PC-3 (cell line): ENCODE data around the gene MYH10. TPM values are rescaled to one million over a fixed set of nuclear protein-coding genes. Genes with fewer than 3 reads are reported as not detected.

ENCODE experiments used
- ATAC-seq: fragments of 200-7000 bp; cut with Tn5 transposase; 2 replicates; pipeline ENCODE4 v1.9.1; 2020; ENCODE audit warnings: mild to moderate bottlenecking, moderate library complexity
- BruUV-seq: library from RNA; stranded (reverse); fragments of 400-500 nt; replicated peaks from 2 replicates; lab custom pipeline; 2021; lab: Mats Ljungman, UMichigan
- CTCF ChIA-PET: fragments of 300-600 bp; sonication (Branson Sonifier 250); formaldehyde crosslinking; loops from one replicate; lab custom pipeline; 2022; ENCODE audit warnings: antibody characterized with exemption; lab: Charles Lee
- POLR2A ChIA-PET: fragments of 300-600 bp; sonication (Branson Sonifier 250); formaldehyde crosslinking; loops from one replicate; lab custom pipeline; 2022; ENCODE audit warnings: antibody characterized with exemption; ENCODE audit not compliant: unreplicated experiment; lab: Charles Lee
- DNase-seq: peaks from one replicate; pipeline ENCODE4 v3.0.0-alpha.2; 2015
- H2AFZ ChIP-seq: fragments of 300-600 bp; sonication (generic); 2 replicates; pipeline ENCODE4 v1.6.0; 2016; ENCODE audit warnings: antibody characterized with exemption, low read length
- H3F3A ChIP-seq: fragments of 300-600 bp; sonication (generic); one replicate; pipeline ENCODE4 v1.6.0; 2017; ENCODE audit warnings: antibody characterized with exemption, low read length, control low read depth, mild to moderate bottlenecking; ENCODE audit not compliant: unreplicated experiment
- H3K27ac ChIP-seq: fragments of 300-600 bp; sonication (generic); 2 replicates; pipeline ENCODE4 v1.5.1; 2016; ENCODE audit warnings: mild to moderate bottlenecking, low read length
- H3K27me3 ChIP-seq: fragments of 300-600 bp; sonication (generic); 2 replicates; pipeline ENCODE4 v1.6.1; 2016; ENCODE audit warnings: low read length, mixed read lengths
- H3K36me3 ChIP-seq: fragments of 300-600 bp; sonication (generic); 2 replicates; pipeline ENCODE4 v1.6.1; 2016; ENCODE audit warnings: low read depth, mixed run types, low read length, mixed read lengths
- H3K4me1 ChIP-seq: fragments of 300-600 bp; sonication (generic); 2 replicates; pipeline ENCODE4 v1.5.1; 2016; ENCODE audit warnings: low read length; ENCODE audit not compliant: insufficient read depth
- H3K4me2 ChIP-seq: fragments of 300-600 bp; sonication (generic); 2 replicates; pipeline ENCODE4 v1.6.0; 2016; ENCODE audit warnings: low read length
- H3K4me3 ChIP-seq: fragments of 300-600 bp; sonication (generic); 2 replicates; pipeline ENCODE4 v1.5.1; 2016; ENCODE audit warnings: mild to moderate bottlenecking, low read length, mixed read lengths
- H3K79me2 ChIP-seq: fragments of 300-600 bp; sonication (generic); 2 replicates; pipeline ENCODE4 v1.6.1; 2017; ENCODE audit warnings: low read length, mixed read lengths
- H3K9ac ChIP-seq: fragments of 300-600 bp; sonication (generic); 2 replicates; pipeline ENCODE4 v1.6.0; 2016; ENCODE audit warnings: mild to moderate bottlenecking, low read length
- H3K9me2 ChIP-seq: fragments of 300-600 bp; sonication (generic); replicated peaks from 2 replicates; pipeline ENCODE4 v1.6.1; 2016; ENCODE audit warnings: mixed run types, low read length, mixed read lengths
- H3K9me3 ChIP-seq: fragments of 300-600 bp; sonication (generic); 2 replicates; pipeline ENCODE4 v1.6.1; 2016; ENCODE audit warnings: low read length, mixed read lengths
- H4K20me1 ChIP-seq: fragments of 300-600 bp; sonication (generic); 2 replicates; pipeline ENCODE4 v1.6.1; 2016; ENCODE audit warnings: low read length, mixed read lengths
- CTCF ChIP-seq: fragments of 300-600 bp; sonication (generic); conservative IDR thresholded peaks from 2 replicates; pipeline ENCODE4 v1.5.1; 2017; ENCODE audit warnings: antibody characterized with exemption, low read depth, mild to moderate bottlenecking, low read length
- EZH2 ChIP-seq: fragments of 300-600 bp; sonication (generic); IDR thresholded peaks from one replicate; pipeline ENCODE4 v1.6.1; 2017; ENCODE audit warnings: antibody characterized with exemption, mild to moderate bottlenecking, low read length; ENCODE audit not compliant: unreplicated experiment
- EZH2phosphoT487 ChIP-seq: fragments of 300-600 bp; sonication (generic); IDR thresholded peaks from 2 replicates; pipeline ENCODE4 v1.6.1; 2018; ENCODE audit warnings: mild to moderate bottlenecking, antibody characterized with exemption, low read length, borderline replicate concordance
- intact Hi-C: fragments of 100-400 bp; cut with micrococcal nuclease; formaldehyde crosslinking; loops from 2 replicates; pipeline ENCODE4 v1.9.0; 2023
- total RNA-seq: library from RNA; depleted of rRNA; stranded (reverse); fragments of >200 nt; gene quantifications from 2 replicates; pipeline ENCODE4 v1.2.3, GENCODE V29; 2014

MYH10 gene
- total RNA-seq, 1 experiment from 2014 or later = 44.6 TPM

GRCh38 chr17:8520981-8521380, 109.5 kb downstream of the MYH10 start:
- H3K27ac ChIP-seq = no peak overlapping the region
- no peak for DNase-seq
- no peak for ATAC-seq
- no peak for TF ChIP-seq EZH2
- no peak for TF ChIP-seq CTCF
- no peak for TF ChIP-seq EZH2phosphoT487
- no peaks in the 10 kb centered on the region for H4K20me1 ChIP-seq
- CTCF ChIA-PET = no interaction called here
- POLR2A ChIA-PET = no interaction called here
- no TSS peak for BruUV-seq
- H2AFZ ChIP-seq = no peak overlapping the region
- no peaks in the 10 kb centered on the region; the same call in 1 of the 2 replicates for H3K36me3 ChIP-seq
- intact Hi-C loops = no loop called here
- no peak overlapping the region for H3K4me2 ChIP-seq
- no peaks in the 10 kb centered on the region for H3K9me3 ChIP-seq
- H3K4me1 ChIP-seq = no peaks in the 10 kb centered on the region
- H3K9ac ChIP-seq = no peak overlapping the region
- no peaks in the 10 kb centered on the region for H3K27me3 ChIP-seq
- no peak overlapping the region for H3K4me3 ChIP-seq
- no peaks in the 10 kb centered on the region for H3K79me2 ChIP-seq
- no peaks in the 10 kb centered on the region for H3F3A ChIP-seq
- H3K9me2 ChIP-seq = no peaks in the 10 kb centered on the region

GRCh38 chr17:8518850-8519249, 111.7 kb downstream of the MYH10 start:
- BruUV-seq = no TSS peak
- intact Hi-C loops = no loop called here

GRCh38 chr17:8518326-8518725, 112.2 kb downstream of the MYH10 start:
- POLR2A ChIA-PET = no interaction called here
- no TSS peak for BruUV-seq
- H3K27me3 ChIP-seq = no peaks in the 10 kb centered on the region
- no peaks in the 10 kb centered on the region for H3K9me3 ChIP-seq
- H3K27ac ChIP-seq = no peak overlapping the region
- H3K79me2 ChIP-seq = no peaks in the 10 kb centered on the region
- intact Hi-C loops = no loop called here
- H3K4me1 ChIP-seq = no peaks in the 10 kb centered on the region
- no peak overlapping the region for H3K9ac ChIP-seq
- H3K36me3 ChIP-seq = no peaks in the 10 kb centered on the region; the same call in 1 of the 2 replicates
- H3K9me2 ChIP-seq = no peaks in the 10 kb centered on the region
- H4K20me1 ChIP-seq = no peaks in the 10 kb centered on the region
- DNase-seq (no peak), ATAC-seq (no peak)
- CTCF ChIA-PET = no interaction called here
- no peak overlapping the region for H2AFZ ChIP-seq
- H3K4me3 ChIP-seq = no peak overlapping the region
- H3F3A ChIP-seq = no peaks in the 10 kb centered on the region
- no peak overlapping the region for H3K4me2 ChIP-seq
- TF ChIP-seq CTCF (no peak), EZH2phosphoT487 (no peak), EZH2 (no peak)

More at GRCh38 chr17:8518850-8519249, 111.7 kb downstream of the MYH10 start:
- H3K27me3 ChIP-seq = no peaks in the 10 kb centered on the region
- no peaks in the 10 kb centered on the region; the same call in 1 of the 2 replicates for H3K36me3 ChIP-seq
- ChIA-PET POLR2A (no interaction called here), CTCF (no interaction called here)
- H3K9me2 ChIP-seq = no peaks in the 10 kb centered on the region
- H3K4me3 ChIP-seq = no peak overlapping the region
- TF ChIP-seq EZH2 = no peak
- TF ChIP-seq EZH2phosphoT487 = no peak
- H2AFZ ChIP-seq = no peak overlapping the region
- H3K9me3 ChIP-seq = no peaks in the 10 kb centered on the region
- no peaks in the 10 kb centered on the region for H3F3A ChIP-seq
- DNase-seq = no peak
- no peak for ATAC-seq
- no peak overlapping the region for H3K4me2 ChIP-seq
- no peaks in the 10 kb centered on the region for H3K4me1 ChIP-seq
- H3K27ac ChIP-seq = no peak overlapping the region
- no peaks in the 10 kb centered on the region for H3K79me2 ChIP-seq
- no peaks in the 10 kb centered on the region for H4K20me1 ChIP-seq
- H3K9ac ChIP-seq = no peak overlapping the region
